Heart right ventricle (tissue), 16 donors: ENCODE data around the gene LAMTOR4. TPM values are rescaled to one million over a fixed set of nuclear protein-coding genes. Genes with fewer than 3 reads are reported as not detected.
A peak's percentile ranks its signal among the peaks of the same experiment; 100 is the strongest.

ENCODE experiments used
- ATAC-seq, 8 donors: fragments of 200-7000 bp; cut with Tn5 transposase; one replicate each; pipeline ENCODE4 v1.9.1; 2020; ENCODE audit warnings: mild to moderate bottlenecking in 8 of 8, moderate library complexity in 8 of 8, moderate number of reproducible peaks in 1 of 8
- DNase-seq, 2 donors: peaks; one replicate each; pipeline ENCODE4 v3.0.0-alpha.2; 2020
- H3K27ac ChIP-seq, 10 donors: fragments of 200-600 bp; sonication (generic) in 2 of 10; one replicate each; pipeline versions ENCODE4 v1.5.0 to v1.8.0; 2020 to 2022; ENCODE audit warnings: mild to moderate bottlenecking in 3 of 10
- H3K27me3 ChIP-seq, 7 donors: fragments of 200-600 bp; one replicate each; pipeline ENCODE4 v1.8.0; 2021 to 2022; ENCODE audit warnings: mild to moderate bottlenecking in 2 of 7
- H3K36me3 ChIP-seq, 9 donors: fragments of 200-600 bp; sonication (generic) in 1 of 9; one replicate each; pipeline versions ENCODE4 v1.5.0 to v1.8.0; 2020 to 2022; ENCODE audit warnings: mild to moderate bottlenecking in 2 of 9
- H3K4me1 ChIP-seq, 9 donors: fragments of 200-600 bp; sonication (generic) in 1 of 9; one replicate each; pipeline versions ENCODE4 v1.5.0 to v1.8.0; 2020 to 2022; ENCODE audit warnings: mild to moderate bottlenecking in 4 of 9
- H3K4me3 ChIP-seq, 10 donors: fragments of 200-600 bp; sonication (generic) in 2 of 10; one replicate each; pipeline versions ENCODE4 v1.5.0 to v1.8.0; 2020 to 2022; ENCODE audit warnings: mild to moderate bottlenecking in 7 of 10, moderate library complexity in 2 of 10
- H3K9me3 ChIP-seq, 11 donors: fragments of 200-600 bp in 10 of 11; sonication (generic) in 2 of 11; one replicate each; pipeline versions ENCODE4 v1.5.0 to v1.8.0; 2013 to 2022; ENCODE audit warnings: mild to moderate bottlenecking in 2 of 11, control low read depth in 1 of 11, moderate library complexity in 1 of 11
- WGBS, 2 donors: extraction: QIAGEN DNeasy Blood & Tissue Kit; methylation state at CpG; one replicate each; pipeline ENCODE4 v1.1.7; 2013; ENCODE audit warnings: inconsistent platforms in 1 of 2; 5-methylcytosine and 5-hydroxymethylcytosine counted together
- intact Hi-C, 10 donors: fragments of 100-400 bp; cut with DNase I; formaldehyde crosslinking; loops; one replicate each; pipeline versions ENCODE4 v1.11.1 to v1.14.2; 2022
- polyA plus RNA-seq, 2 donors: library from polyadenylated mRNA; stranded (reverse); fragments of 200-250 nt; gene quantifications; one replicate each; pipeline ENCODE4 v1.2.3, GENCODE V29; 2013
- total RNA-seq, 10 donors: library from RNA; stranded (reverse); fragmentation: NEBNext Ultra II Directional in 3 of 10; extraction: Animal tissue kit (Norgen Biotek cat#: 25700) in 3 of 10; gene quantifications; one replicate each; pipeline versions ENCODE4 v1.2.1 to v1.2.4, GENCODE V29; 2021 to 2023
- TF ChIP-seq, protein P1 (sequence below), 9 donors: fragments of 200-600 bp; sonication (generic) in 2 of 9; IDR thresholded peaks; one replicate each; pipeline versions ENCODE4 v1.5.0 to v1.8.0; 2021 to 2022; ENCODE audit warnings: antibody characterized with exemption in 9 of 9, mild to moderate bottlenecking in 5 of 9, moderate library complexity in 1 of 9
- donor health status: Arrhythmogenic right ventricular cardiomyopathy.
- donor health status: ischemic (EF 13 %, LVEDD 7.1; RV severe dilation, severe dysfunction).
- donor health status: healthy with polysubstance abuse.
- donor health status: DM: no; HTN: yes; CAD: no.
- donor health status: DM: no; HTN: no; CAD: no.
- donor health status: ischemic (EF 25% LVEDD 6.9; RV normal size, moderate dysfunction).
- donor health status: ischemic (EF 25% LVEDD 5.7; RV mildly dilated, moderate dysfunction).
- donor health status: healthy.
- donor health status: DM: yes; HTN: yes; CAD: no.
- donor health status: Ischemic cardiomyopathy.
- donor health status: ischemic (EF 35%, LVEDD 5.7; RV mildly dilated, moderate dysfunction).
- donor health status: nonischemic (EF 11% LVEDD 7.7; RV severe dilation, severe dysfunction).
- donor health status: DM: yes; HTN: yes; CAD: no.
- donor health status: PGD.
- donor health status: ischemic (EF 29% LVEDD 5.4; RV normal size, mild dysfunction).
- donor health status: nonischemic (EF 23%, LVEDD 6.1; RV moderate dilation, normal function).

Gene LAMTOR4
- total and polyA plus RNA-seq, 12 donors: 72.3 to 210 (median 90.6) TPM

DNA sequence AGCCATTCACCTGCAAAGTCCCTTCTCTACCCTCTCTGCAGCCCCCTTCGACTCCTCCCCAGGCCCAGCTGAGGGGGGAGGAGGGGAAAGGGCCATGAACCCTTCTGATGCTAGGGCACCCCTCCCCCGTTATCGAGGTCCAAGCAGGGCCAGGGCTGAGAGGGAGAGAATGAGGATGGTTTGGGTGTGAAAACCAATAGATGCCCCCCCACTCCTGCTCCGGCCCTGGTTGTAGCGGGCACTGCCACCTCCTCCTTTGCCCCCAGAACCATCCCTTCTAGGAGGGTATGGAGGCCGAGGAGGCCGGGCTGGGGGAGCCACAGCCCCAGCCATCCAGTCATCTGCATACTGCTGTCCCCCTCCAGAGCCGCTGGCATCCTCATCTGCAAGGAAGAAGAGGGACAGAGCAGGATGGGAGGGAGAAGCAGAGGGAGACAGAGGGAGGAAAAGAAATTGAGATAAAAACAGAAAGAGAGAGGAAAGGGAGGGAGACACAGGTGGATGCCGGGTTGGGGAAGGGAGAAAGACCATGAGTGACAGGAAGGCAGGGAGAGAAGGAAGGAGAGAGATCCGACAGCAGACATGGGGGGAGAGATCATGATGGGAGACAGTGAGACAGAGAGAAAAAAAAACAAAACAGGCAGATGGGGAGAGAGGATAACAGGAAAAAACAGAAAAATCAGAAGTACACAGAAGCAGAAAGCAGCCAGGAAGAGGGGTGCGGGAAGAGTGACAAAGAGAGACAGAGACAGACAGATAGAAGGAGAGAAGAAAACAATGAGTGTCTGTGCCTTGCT is 21.6 kb downstream of the LAMTOR4 start:
- no peaks in the 10 kb centered on the region for H3K9me3 ChIP-seq
- no peaks in the 10 kb centered on the region for H3K36me3 ChIP-seq
- no peak overlapping the region for H3K4me3 ChIP-seq
- no peak for DNase-seq
- TF ChIP-seq, protein P1, sequence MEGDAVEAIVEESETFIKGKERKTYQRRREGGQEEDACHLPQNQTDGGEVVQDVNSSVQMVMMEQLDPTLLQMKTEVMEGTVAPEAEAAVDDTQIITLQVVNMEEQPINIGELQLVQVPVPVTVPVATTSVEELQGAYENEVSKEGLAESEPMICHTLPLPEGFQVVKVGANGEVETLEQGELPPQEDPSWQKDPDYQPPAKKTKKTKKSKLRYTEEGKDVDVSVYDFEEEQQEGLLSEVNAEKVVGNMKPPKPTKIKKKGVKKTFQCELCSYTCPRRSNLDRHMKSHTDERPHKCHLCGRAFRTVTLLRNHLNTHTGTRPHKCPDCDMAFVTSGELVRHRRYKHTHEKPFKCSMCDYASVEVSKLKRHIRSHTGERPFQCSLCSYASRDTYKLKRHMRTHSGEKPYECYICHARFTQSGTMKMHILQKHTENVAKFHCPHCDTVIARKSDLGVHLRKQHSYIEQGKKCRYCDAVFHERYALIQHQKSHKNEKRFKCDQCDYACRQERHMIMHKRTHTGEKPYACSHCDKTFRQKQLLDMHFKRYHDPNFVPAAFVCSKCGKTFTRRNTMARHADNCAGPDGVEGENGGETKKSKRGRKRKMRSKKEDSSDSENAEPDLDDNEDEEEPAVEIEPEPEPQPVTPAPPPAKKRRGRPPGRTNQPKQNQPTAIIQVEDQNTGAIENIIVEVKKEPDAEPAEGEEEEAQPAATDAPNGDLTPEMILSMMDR (IDR thresholded peaks at IDR 0.05): no peak
- WGBS, 2 donors: 91 to 92% methylated on average over 11 of the region's 11 CpGs
- no peak overlapping the region for H3K27ac ChIP-seq
- H3K4me1 ChIP-seq: peaks cover 2 to 40% (median 23%) of the 10 kb centered on the region in 9 donors
- intact Hi-C loops: no loop called here
- H3K27me3 ChIP-seq: peaks cover 0 to 70% (median 35%) of the 10 kb centered on the region in 7 donors
- ATAC-seq: no peak

GRCh38 chr7:100171087-100171681 is 22.5 kb downstream of the LAMTOR4 start:
- DNase-seq (no peak), ATAC-seq (peak in 1 of 8 donors; percentile 12)
- WGBS, 2 donors: 10 to 14% methylated on average over 52 to 61 of the region's 61 CpGs
- peaks cover 2 to 39% (median 23%) of the 10 kb centered on the region in 9 donors for H3K4me1 ChIP-seq
- no peak overlapping the region for H3K27ac ChIP-seq
- TF ChIP-seq, protein P1 (IDR thresholded peaks at IDR 0.05): no peak
- H3K27me3 ChIP-seq: peaks cover 0 to 67% (median 33%) of the 10 kb centered on the region in 7 donors
- H3K9me3 ChIP-seq: no peaks in the 10 kb centered on the region
- no peaks in the 10 kb centered on the region for H3K36me3 ChIP-seq
- peak overlapping the region in 9 of 10 donors; percentile 27 to 48 (median 39) for H3K4me3 ChIP-seq
- intact Hi-C loops: no loop called here

- WGBS, 2 donors: 35 to 45% methylated on average over 20 to 22 of the region's 22 CpGs
- no peaks in the 10 kb centered on the region for H3K9me3 ChIP-seq
- peak overlapping the region in 9 of 10 donors; percentile 27 to 48 (median 39) for H3K4me3 ChIP-seq
- no peak overlapping the region for H3K27ac ChIP-seq
- H3K27me3 ChIP-seq: peaks cover 0 to 60% (median 27%) of the 10 kb centered on the region in 7 donors
- ATAC-seq (no peak), DNase-seq (no peak)
- H3K36me3 ChIP-seq: no peaks in the 10 kb centered on the region
- H3K4me1 ChIP-seq: peaks cover 2 to 39% (median 23%) of the 10 kb centered on the region in 9 donors
- intact Hi-C loops: no loop called here
- TF ChIP-seq, protein P1 (IDR thresholded peaks at IDR 0.05): no peak
These were observed 23.1 kb downstream of the LAMTOR4 start for GRCh38 chr7:100171840-100172239.

DNA sequence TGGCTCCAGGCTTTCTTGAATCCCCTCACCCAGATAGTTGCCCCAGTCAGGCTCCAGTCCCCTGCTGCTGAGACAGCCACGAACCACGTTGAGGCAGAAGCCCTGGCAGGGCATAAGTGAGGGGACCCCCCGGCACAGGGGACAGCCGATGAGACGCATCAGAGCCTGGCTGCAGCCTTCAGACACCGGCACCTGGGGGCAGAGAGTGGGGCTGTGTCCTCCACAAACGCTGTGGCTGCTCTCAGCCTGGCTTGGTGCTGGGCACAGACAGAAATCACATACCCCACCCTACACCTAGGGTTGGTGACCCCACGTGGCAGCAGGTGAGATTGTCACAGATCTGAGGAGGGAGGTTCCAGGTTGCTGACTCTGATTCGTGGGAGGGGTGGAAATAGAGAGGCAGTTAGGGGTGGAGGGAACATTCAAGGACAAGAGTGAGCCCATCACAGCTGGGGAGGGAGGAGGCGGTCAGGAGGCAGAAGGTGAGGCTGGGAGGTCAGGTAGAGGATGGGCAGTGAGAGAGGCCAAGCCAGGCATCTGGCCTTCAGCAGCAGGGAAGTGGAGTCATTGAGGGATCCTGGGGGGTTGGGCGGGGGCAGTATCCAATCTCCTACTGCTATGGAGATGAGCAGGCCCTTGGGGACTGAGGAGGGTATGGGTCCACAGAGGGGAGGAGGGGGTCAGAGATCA is 25.2 kb downstream of the LAMTOR4 start:
- intact Hi-C loops: no loop called here
- Histone ChIP-seq H3K9me3 (no peaks in the 10 kb centered on the region), H3K27ac (no peak overlapping the region), H3K4me3 (no peak overlapping the region), H3K27me3 (peaks cover 0 to 49% (median 25%) of the 10 kb centered on the region in 7 donors), H3K36me3 (no peaks in the 10 kb centered on the region), H3K4me1 (peaks cover 2 to 32% (median 19%) of the 10 kb centered on the region in 9 donors)
- TF ChIP-seq, protein P1 (IDR thresholded peaks at IDR 0.05): no peak
- WGBS, 2 donors: 93% methylated on average over 11 of the region's 11 CpGs
- no peak for DNase-seq
- ATAC-seq: no peak
